ENCODE measurements around the gene GPRC5C. TPM values are rescaled to one million over a fixed set of nuclear protein-coding genes. Genes with fewer than 3 reads are reported as not detected.

Gene GPRC5C
- total RNA-seq, 1 donor from 2014 or later: 93.3 TPM

- Mint-ChIP-seq H3K4me1 (ENCODE audit: low read depth, unreplicated experiment) (peaks cover 25% of the 10 kb centered on the region), H3K27me3 (ENCODE audit: unreplicated experiment) (peaks cover 4% of the 10 kb centered on the region), H3K4me3 (ENCODE audit: unreplicated experiment) (no peak overlapping the region), H3K27ac (ENCODE audit: unreplicated experiment) (no peak overlapping the region), H3K9me3 (ENCODE audit: unreplicated experiment) (peaks cover 12% of the 10 kb centered on the region), H3K36me3 (ENCODE audit: unreplicated experiment) (no peaks in the 10 kb centered on the region)
- TF ChIP-seq CTCF (IDR thresholded peaks at IDR 0.05; ENCODE audit: partially characterized antibody, unreplicated experiment): no peak
- DNase-seq: no peak
Measured at GRCh38 chr17:74391771-74392170, 40.1 kb upstream of the GPRC5C start.

- Mint-ChIP-seq H3K27ac (ENCODE audit: unreplicated experiment) (peak overlapping the region; percentile 79), H3K4me1 (ENCODE audit: low read depth, unreplicated experiment) (peaks cover 25% of the 10 kb centered on the region), H3K4me3 (ENCODE audit: unreplicated experiment) (no peak overlapping the region), H3K36me3 (ENCODE audit: unreplicated experiment) (no peaks in the 10 kb centered on the region), H3K27me3 (ENCODE audit: unreplicated experiment) (peaks cover 4% of the 10 kb centered on the region), H3K9me3 (ENCODE audit: unreplicated experiment) (peaks cover 12% of the 10 kb centered on the region)
- TF ChIP-seq CTCF (IDR thresholded peaks at IDR 0.05; ENCODE audit: partially characterized antibody, unreplicated experiment): no peak
- no peak for DNase-seq
Measured at GRCh38 chr17:74392848-74393247, 39.0 kb upstream of the GPRC5C start.

GRCh38 chr17:74393346-74393942 is 38.4 kb upstream of the GPRC5C start:
- H3K27me3 Mint-ChIP-seq (ENCODE audit: unreplicated experiment): peaks cover 4% of the 10 kb centered on the region
- no peaks in the 10 kb centered on the region for H3K36me3 Mint-ChIP-seq (ENCODE audit: unreplicated experiment)
- peak overlapping the region; percentile 79 for H3K27ac Mint-ChIP-seq (ENCODE audit: unreplicated experiment)
- H3K9me3 Mint-ChIP-seq (ENCODE audit: unreplicated experiment): peaks cover 12% of the 10 kb centered on the region
- no peak for TF ChIP-seq CTCF (IDR thresholded peaks at IDR 0.05; ENCODE audit: partially characterized antibody, unreplicated experiment)
- no peak for DNase-seq
- H3K4me3 Mint-ChIP-seq (ENCODE audit: unreplicated experiment): peak overlapping the region; percentile 82
- H3K4me1 Mint-ChIP-seq (ENCODE audit: low read depth, unreplicated experiment): peaks cover 25% of the 10 kb centered on the region

- Mint-ChIP-seq H3K27me3 (ENCODE audit: unreplicated experiment) (peaks cover 4% of the 10 kb centered on the region), H3K4me1 (ENCODE audit: low read depth, unreplicated experiment) (peaks cover 29% of the 10 kb centered on the region), H3K4me3 (ENCODE audit: unreplicated experiment) (peak overlapping the region; percentile 5), H3K9me3 (ENCODE audit: unreplicated experiment) (peaks cover 12% of the 10 kb centered on the region), H3K36me3 (ENCODE audit: unreplicated experiment) (no peaks in the 10 kb centered on the region), H3K27ac (ENCODE audit: unreplicated experiment) (peak overlapping the region; percentile 40)
- no peak for DNase-seq
- TF ChIP-seq CTCF (IDR thresholded peaks at IDR 0.05; ENCODE audit: partially characterized antibody, unreplicated experiment): no peak
Measured at GRCh38 chr17:74394275-74394950, 37.5 kb upstream of the GPRC5C start.

GRCh38 chr17:74394977-74395376 is 36.9 kb upstream of the GPRC5C start:
- peaks cover 9% of the 10 kb centered on the region for H3K9me3 Mint-ChIP-seq (ENCODE audit: unreplicated experiment)
- peaks cover 4% of the 10 kb centered on the region for H3K27me3 Mint-ChIP-seq (ENCODE audit: unreplicated experiment)
- no peak for DNase-seq
- peak overlapping the region; percentile 5 for H3K4me3 Mint-ChIP-seq (ENCODE audit: unreplicated experiment)
- no peak for TF ChIP-seq CTCF (IDR thresholded peaks at IDR 0.05; ENCODE audit: partially characterized antibody, unreplicated experiment)
- no peaks in the 10 kb centered on the region for H3K36me3 Mint-ChIP-seq (ENCODE audit: unreplicated experiment)
- peak overlapping the region; percentile 40 for H3K27ac Mint-ChIP-seq (ENCODE audit: unreplicated experiment)
- H3K4me1 Mint-ChIP-seq (ENCODE audit: low read depth, unreplicated experiment): peaks cover 34% of the 10 kb centered on the region

Data from glutamatergic neuron (in vitro differentiated cells).